HT1080 (cell line): ENCODE results near the gene THY1. TPM values are rescaled to one million over a fixed set of nuclear protein-coding genes. Genes with fewer than 3 reads are reported as not detected.
"Not testable (repeated sequence)": the region's sequence is repeated elsewhere in the genome, so short reads cannot be mapped to it uniquely, and the experiment has no call there.

Source experiments
- DNase-seq: peaks from one replicate; pipeline ENCODE4 v3.0.0-alpha.2; 2015; ENCODE audit warnings: low read depth
- total RNA-seq: library from RNA; depleted of rRNA; stranded (reverse); fragments of >200 nt; shearing (Covaris generic); gene quantifications from 2 replicates; pipeline ENCODE4 v1.2.3, GENCODE V29; 2014

THY1 gene
- total RNA-seq, 1 experiment from 2014 or later, result not detected

DNA sequence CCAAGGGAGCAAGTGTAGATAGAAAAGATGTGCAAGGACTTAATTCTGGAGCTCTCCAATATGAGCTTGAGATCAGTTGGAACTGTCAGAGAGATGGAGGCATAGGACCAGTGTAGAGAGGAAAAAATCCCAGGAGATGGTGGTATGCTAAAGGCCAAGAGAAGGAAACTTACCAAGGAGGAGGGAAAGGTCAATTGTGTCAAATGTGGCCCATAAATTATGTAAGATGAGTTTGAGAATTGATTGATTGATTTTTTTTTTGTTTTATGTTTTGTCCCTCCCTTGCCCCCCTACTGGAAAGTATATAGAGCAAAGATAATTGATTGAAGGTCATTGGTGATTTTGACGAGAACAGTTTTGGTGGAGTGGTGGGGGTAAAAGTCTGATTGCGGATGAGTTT, 38.6 kb downstream of the THY1 start:
- no peak for DNase-seq

DNA sequence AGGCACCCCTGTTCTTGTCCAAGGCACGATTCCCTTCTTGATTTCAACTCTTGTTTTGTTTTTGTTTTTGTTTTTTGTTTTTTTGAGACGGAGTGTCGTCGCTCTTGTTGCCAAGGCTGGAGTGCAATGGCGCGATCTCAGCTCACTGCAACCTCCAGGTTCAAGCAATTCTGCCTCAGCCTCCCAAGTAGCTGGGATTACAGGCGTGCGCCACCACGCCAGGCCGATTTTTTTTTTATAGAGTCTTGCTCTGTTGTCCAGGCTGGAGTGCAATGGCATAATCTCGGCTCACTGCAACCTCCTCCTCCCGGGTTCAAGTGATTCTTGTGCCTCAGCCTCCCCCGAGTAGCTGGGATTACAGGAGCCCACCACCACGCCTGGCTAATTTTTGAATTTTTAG, 40.5 kb downstream of the THY1 start:
- not testable (repeated sequence) for DNase-seq

DNA sequence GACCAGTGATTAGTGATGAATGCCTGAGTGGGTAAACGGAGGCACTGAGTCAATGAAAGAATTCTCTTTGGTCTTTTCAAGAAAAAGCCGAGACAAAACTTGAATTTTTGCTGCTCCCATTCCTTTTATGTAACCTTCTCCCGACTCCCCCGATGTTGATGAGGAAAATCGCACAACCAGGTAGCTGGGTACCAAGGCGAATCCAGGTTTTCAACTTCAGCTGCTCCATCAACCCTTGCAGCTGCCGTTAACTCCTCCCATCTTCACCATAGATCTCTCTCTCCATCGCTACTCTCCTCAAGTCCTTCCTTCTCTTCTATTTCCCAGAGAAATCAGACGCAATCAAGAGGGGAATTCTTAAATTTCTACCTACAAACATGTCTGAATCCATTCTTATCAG, 40.9 kb downstream of the THY1 start:
- DNase-seq, result no peak

DNA sequence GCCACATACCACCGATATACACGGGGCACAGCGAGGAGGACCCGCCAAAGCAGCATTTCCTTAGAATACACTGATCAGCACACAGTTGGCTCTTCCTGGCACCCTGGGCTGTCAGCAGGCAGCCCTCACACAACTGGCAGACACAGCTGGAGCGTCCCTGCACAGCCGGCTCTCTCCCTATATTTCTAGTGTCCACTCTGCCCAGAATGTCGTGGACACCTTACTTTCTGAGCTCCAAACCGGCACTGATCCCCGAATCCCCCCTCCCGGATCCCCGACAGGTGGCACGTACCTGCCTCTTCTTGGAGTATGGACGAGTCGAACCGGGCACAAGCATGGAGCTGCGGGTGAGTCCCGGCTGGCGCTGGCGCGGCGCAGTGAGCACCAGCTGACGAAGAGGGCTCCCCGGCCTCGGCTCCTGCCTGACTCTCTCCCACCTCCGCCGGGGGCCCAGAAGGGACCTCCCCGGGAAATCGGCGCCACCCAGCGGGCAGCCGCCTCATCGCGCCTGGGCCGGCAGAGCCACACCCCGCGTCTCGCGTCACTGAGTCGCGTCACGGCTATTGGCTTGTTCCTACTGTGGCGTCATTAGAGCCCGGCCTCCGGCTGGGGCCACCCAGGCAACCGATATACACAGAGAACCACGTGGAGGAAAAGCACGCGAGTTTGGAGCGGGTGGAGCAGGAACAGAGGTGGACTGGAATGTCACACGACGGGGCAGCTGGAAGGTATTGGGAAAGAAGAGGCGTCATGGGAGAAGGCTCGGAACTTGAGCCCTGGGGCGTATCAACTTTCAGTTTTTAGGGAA, 41.6 kb downstream of the THY1 start, which contains the start of gene USP2:
Gene USP2 (minus strand): TSS at position 510 of the 808 bp plus-strand sequence. CDS start 8,210 bp downstream, outside the sequence.
- DNase-seq, result peak; percentile 96

DNA sequence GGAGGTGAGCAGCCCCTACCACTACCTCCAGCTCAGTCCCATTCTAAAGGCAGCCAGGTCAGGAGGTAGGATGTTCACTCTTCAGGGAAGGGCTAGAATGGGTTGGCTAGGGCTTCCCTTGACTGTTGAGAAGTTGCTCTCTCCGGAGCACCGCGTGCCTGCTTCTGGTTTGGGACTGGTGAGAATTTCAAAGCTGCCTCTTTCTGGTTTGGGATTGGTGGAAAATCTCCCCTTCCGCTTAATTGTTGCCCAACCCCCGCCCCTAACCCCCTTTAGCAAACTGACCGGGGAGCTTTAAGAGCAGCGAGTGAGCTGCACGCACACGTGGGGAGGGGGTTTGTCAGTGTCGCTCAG, 42.2 kb downstream of the THY1 start:
- DNase-seq, result no peak

DNA sequence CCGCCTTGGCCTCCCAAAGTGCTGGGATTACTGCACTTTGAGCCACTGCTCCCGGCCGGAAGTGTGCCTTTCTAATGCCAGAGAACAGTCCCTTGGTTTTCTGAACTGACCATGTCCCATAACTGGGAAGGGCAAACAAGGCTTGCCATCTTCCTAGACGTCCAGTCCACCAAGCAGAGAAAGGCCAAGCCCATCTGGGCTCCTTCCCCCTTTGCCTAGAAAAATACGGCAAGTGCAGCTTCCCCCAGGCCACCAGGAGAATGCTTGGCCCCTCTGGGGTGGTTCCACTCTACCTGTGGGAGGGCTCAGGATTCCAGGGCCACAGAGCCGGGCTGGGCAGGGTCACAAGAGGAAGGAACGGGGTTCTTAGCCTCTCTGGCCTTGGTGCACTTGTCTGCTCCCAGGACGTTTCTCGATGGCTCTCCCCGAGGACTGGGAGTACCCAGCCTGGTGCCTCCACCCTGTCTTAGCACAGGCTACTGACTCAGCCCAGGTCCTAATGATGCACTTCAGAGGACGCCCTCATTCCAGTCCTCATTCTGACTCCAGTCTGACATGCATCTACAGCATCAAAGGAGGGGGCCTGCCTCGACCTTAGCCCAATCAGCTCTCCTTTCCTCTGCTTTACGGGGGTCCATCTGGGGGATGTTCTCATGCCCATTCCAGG, 42.7 kb downstream of the THY1 start:
- no peak for DNase-seq

DNA sequence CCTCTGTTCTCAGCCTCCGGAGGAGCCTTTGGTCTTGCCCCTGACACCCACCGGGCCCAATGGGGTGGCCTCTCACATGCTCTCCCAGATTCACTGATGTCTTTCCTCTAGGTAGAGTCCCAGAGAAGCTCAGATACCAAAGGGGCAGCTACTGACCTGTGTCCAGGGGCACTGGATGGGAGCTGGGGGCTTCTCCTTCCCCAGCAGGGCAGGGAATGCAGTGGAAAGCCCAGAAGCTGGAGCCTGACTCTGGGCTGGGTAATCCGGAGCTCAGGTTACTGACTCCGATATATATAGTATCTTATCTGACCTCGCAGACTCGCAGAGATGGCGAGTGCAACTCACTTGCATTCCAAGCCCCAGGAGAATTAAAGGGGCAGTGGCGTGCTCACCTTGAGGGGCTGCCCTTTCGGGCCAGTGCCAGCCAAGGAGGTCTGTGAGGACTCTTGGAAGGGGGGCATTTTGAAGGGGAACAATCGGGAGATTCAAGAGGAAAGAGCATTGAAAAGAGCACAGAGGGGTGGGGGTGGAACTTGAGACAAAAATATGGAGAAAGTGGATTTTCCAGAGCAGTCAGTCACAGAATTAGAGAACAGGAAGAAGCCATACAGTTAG, 44.0 kb downstream of the THY1 start:
- no peak for DNase-seq

DNA sequence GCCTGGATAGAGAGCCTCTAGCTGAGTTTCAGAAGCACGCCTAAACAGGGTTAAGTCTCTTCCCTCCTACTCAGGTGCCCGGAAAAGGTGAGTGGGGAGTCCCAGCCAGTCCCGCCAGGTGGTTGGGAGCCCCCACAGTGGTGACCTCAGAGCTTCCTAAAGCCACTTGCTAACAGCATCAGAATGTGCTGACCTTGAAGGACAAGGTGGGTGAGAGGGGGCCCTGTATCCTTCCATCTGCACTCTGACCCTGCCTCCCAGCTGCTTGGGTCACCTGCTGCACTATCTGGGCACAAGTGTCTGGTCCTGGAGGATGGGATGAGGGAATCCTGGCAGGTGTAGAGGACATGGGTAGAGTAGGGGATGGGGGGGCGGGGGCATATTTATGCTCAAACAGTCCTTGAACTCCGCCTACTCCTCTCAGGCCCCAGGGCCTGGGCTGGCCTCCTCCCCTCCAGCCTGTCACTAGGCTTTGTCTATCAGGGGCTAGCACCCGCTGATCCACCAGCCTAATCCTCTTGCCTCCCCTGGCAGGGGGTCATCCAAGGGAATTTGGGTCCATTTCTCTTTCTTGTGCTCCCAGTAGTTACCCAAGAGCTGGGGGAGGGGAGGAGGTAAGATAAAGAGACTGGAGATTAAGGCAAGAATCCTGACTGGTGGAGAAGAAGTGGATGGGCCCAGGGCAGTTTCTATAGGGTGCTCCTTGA, 44.9 kb downstream of the THY1 start:
- no peak for DNase-seq

DNA sequence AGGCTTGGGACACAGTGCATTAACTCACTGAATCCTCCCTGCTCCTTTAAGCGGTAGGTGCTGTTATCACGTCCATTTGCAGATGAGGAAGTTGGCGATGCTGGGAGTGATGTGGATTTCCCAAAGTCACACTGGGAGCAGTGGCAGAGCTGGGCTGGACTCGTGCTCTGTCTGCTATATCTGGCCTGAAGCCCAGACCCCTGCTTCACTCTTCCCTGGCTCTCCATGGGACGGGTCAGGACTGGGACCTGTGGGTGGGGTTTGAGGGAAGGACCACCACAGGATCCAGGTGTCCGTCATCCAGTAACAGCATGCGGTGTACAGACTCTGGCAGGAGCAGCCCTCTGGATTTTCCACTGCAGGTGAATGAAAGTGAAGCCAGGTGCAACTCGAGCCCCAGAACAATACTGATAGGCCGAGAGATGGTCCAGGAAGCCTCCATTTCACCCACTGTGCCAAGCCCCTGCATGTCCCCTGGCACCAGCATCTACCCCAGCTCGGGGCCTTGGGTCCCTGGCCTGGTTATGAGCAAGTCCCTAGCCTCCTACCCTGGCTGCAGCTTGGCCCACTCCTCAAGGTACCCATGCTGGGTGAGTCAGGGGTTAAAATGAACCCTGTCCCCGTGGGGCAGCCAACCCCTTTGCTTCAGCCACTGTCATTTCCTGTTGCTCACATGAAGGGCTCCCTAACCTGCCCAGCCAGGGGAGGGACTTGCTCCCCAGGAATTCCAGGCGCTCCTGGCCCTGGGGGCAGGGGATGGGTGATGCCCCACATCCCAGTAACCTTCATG, 45.7 kb downstream of the THY1 start:
- DNase-seq, result no peak

DNA sequence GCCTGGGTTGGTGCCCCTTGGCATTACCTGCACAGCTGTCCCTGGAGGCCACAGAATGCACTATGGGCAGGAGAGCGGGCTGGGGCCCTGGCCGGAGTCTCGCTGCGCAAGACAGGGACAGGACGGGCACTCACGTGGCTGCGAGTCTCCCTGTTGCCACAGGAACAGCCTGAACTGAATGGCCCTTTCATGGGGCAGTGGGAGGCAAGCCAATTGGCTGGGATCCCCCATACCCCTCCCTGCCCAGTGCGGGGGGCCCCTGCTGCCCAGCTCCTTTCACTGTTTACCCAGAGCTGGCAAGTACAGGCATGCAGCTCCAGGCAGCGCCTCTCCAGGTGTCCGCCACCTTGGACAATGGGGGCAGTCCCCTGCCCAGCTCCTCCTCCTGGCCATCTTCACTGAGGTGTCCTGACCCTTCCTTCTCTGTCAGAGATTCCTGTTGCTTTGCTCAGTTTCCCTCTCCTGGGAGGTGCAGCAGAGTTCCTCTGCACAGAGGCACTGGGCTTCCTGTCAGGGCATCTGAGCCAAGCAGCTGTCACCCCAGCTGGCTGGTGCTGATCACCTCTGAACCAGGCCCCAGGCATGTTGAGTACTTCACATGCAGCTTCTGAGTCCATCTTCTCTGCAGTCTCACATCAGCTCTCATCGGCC, 46.6 kb downstream of the THY1 start:
- no peak for DNase-seq

DNA sequence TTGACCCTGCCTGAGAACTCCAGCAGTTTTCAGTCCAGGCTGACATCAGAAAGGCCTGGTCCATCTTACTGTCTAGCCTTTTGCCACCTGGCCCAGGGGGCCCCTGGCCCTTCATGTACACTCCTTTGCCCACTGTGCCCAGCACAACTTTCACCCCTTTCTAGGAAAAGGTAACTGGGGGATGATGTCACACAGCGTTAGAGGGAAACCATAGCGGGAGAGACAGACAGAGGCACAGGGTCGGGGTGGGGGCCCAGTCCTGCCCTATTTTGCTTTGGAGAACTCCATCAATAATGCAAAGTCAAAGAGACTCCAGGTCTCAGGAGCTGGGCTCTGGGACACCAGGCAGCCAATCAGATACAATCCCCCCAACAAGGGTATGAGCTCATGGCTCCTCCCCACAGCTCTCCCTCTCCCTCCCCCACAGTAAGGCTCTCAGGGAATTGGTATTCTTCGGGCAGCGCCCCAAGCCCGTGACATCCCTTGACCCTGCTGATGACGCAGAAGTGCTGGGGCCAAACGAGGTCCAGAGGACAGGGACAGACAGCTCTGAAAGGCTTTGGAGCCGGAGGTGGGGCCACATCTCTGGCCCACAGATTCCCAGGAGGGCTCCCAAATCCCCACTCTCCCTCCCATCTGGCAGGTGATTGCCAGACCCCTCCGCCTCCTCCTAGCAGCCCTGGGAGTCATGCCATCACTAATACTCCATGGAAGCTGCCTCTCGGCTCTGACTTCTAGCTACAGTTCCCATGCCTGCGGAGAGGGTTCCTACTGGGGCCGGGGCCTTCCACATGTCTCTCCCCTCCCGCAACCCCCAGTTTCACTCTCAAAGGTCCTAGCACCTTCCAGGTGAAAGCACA, 47.4 kb downstream of the THY1 start:
- DNase-seq, result no peak

DNA sequence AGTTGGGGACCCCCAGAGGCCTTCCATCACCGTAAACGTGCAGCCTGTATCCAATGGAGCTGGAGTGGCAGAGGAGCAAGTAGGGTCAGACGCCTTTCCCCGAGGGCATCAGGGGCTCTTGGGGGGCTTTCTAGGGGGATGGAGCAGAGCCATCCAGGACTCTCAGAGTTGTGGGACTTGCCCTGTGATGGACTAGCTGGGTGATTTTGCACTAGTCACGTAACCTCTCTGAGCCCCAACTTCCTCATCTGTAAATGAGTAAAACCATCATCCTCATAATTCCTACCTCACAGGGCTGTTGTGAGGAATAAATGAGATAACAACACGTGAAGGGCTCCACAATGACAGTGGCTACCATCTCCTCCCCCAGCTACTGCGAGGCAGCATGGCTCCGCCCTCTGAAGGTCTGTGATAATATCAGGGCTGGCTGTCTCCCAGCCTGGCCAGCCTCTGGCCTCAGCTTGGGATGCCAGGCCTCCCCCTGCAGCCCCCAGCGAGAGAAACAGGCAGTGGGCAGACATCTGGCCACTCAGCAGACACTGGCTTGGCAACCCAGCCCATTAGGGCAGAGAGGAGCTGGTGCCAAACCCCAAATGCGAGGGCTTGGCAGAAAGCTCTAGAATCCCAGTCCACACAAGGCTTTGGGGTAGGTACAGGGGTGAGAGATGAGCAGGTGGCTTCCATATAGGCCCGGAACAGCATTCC, 48.2 kb downstream of the THY1 start:
- no peak for DNase-seq

DNA sequence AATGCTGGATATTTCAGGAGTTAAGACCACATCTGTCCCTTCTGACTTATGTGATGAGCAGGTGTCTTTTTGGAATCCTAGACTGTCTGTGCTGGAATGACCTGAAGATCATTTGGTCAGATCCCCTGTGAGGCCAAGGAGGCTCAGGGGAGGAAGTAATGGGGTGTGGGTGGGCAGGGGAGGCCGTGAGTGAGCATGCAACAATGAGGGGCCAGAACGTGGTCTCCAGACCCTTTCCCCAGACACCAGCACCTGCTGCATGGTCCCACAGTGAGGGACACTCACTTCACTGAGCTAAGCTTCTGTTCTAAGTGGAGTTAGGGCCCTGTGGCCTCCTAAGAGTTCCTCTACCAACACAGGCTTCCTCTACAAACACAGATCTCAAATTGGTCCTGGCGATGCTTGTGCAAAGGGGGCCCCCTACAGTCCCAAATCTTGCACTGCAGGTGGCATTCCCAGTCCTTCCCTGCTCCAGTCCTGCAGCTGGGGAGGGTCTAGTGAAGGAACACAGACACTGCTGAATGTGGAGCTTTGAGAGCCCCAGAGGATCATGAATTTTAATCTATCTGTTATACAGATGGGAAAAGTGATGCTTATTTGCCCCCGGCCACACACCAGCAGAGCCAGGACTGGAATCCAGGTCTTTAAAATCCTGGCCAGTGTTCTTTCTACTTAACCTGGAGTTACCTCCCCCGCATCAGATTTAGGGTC, 48.9 kb downstream of the THY1 start:
- peak; percentile 81 for DNase-seq

DNA sequence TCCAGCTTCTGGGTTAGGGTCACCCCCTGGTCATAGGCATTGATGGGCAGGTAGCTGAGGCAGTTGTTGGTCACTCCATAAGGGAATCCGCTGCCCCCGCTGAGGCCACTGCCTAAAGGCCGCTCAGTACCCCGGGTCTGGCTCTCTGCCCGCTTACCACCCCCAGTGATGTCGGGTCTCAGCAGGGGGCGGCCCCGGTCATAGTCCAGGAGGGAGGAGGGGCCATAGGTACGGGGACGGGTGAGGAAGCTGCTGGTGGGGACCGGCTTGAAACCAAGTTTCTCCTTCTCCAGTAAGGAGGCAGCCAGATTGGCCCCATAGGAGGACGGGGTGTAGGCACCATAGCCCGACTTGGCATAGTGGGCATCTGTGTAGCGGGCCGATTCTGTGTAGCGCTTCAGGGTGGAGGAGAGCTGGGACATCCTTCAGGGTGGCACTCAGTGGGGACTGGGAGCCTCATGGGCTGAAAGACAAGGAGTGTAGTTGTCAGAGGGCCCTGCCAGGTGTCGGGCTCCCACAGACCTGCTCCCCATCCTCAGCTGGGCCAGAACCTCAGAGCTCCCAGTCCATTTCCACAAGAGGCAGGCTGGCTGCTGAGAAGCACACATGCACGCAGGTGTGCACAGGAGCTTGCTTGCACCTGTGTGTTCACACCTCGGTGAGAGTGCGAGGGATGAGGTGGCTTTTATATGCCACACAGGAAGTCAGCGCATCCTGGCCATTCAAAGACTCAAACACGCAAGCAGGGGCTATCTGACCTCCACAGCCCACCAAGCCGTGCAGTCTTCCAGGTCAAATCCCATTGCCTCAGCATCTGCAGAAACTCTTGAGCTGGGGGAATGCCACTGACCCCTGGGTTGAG, 49.7 kb downstream of the THY1 start:
- no peak for DNase-seq

DNA sequence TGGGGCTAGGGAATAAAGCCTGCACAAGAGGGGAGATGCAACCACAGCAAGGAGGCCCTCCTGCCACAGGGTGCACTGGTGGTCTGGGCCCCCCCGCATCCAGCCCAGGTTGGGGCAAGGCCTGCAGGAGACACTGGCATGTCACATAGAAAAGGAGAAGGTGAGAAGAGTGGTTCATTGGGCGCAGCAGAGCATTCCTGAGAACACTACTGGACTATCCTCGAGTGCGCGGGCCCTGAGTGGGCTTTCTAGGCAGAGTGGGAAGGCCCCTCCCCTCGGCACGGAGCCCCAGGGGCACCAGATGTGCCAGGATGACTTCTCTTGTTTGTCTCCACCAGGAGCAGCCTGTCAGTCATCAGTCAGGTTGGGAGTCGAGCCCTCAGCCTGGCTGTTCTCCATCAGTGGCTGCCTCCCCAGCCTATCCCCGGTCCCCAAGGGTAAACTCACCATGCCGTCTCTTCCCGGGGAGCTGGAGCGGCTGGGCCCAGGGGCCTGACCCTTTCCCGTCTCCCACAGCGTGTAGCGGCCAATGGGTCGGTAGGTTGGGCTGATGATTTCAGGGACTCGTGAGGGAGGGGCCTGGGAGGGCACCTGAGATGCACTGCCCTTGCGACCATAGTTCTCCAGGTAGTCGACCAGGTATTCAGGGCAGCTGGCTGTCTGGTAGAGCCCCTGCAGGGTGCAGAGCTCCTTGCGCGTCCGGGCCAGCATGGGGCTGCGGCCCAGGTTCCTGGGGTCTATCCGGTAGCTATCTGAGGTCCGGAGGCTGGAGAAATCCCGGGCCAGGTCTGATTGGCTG, 50.5 kb downstream of the THY1 start:
- no peak for DNase-seq

DNA sequence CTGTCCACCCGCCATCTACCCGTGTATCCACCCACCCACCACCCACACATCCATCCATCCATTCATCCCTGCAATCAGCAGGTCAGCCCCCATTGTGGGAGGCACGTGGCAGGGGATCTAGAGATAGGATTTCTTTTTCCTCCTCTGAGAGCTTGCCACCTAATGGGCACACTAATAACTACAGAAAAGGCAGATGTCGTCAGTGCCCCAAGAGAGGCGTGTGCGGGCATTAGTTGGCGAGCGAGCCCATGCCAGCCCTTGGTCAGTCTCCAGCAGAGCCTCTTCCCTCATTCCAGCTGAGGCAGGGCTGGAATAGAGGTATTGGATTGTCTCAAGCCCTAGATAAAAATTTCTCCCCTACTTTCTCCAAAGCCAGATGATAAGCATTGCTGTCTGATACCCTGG, 51.2 kb downstream of the THY1 start:
- peak; percentile 42 for DNase-seq
